Panc1 (cell line): ENCODE data around the gene KCNG2. TPM values are rescaled to one million over a fixed set of nuclear protein-coding genes. Genes with fewer than 3 reads are reported as not detected.

Experiments
- ATAC-seq: fragments of 200-7000 bp; cut with Tn5 transposase; 2 replicates; pipeline ENCODE4 v1.9.1; 2020; ENCODE audit warnings: mild to moderate bottlenecking, moderate library complexity
- BruUV-seq: library from RNA; stranded (reverse); fragments of 400-500 nt; replicated peaks from 2 replicates; lab custom pipeline; 2021; lab: Mats Ljungman, UMichigan
- CTCF ChIA-PET: fragments of 300-600 bp; sonication (Branson Sonifier 250); formaldehyde crosslinking; loops from one replicate; lab custom pipeline; 2022; ENCODE audit warnings: antibody characterized with exemption; lab: Charles Lee
- POLR2A ChIA-PET: fragments of 300-600 bp; sonication (Branson Sonifier 250); formaldehyde crosslinking; loops from one replicate; lab custom pipeline; 2022; ENCODE audit warnings: antibody characterized with exemption; lab: Charles Lee
- DNase-seq: peaks from one replicate; pipeline ENCODE4 v3.0.0-alpha.2; 2010; ENCODE audit warnings: low read depth, low spot score
- H3K27ac ChIP-seq: 2 replicates; pipeline ENCODE4 v1.5.1; 2011; ENCODE audit warnings: mild to moderate bottlenecking, low read length, inconsistent platforms
- H3K27me3 ChIP-seq: fragments of 200-500 bp; sonication (Bioruptor generic); 2 replicates; pipeline ENCODE4 v1.6.0; 2014; ENCODE audit warnings: low read length, inconsistent platforms; ENCODE audit not compliant: control insufficient read depth, insufficient read depth
- H3K36me3 ChIP-seq: fragments of 200-500 bp; sonication (Bioruptor generic); 2 replicates; pipeline ENCODE4 v1.5.1; 2014; ENCODE audit warnings: inconsistent platforms, mild to moderate bottlenecking, low read length, moderate library complexity; ENCODE audit not compliant: control insufficient read depth, insufficient read depth
- H3K4me1 ChIP-seq: 2 replicates; pipeline ENCODE4 v1.5.1; 2011; ENCODE audit warnings: inconsistent platforms, mild to moderate bottlenecking, low read length, moderate library complexity; ENCODE audit not compliant: control insufficient read depth, insufficient read depth
- H3K4me3 ChIP-seq, 2 experiments: 2 replicates each; pipeline ENCODE4 v1.5.1; 2011 to 2012; ENCODE audit warnings: low read depth in 2 of 2, low read length in 2 of 2, mild to moderate bottlenecking in 2 of 2, inconsistent platforms in 1 of 2, moderate library complexity in 1 of 2
- H3K9me3 ChIP-seq: fragments of 200-500 bp; sonication (Bioruptor generic); 2 replicates; pipeline ENCODE4 v1.5.1; 2014; ENCODE audit warnings: low read depth, mild to moderate bottlenecking, inconsistent platforms, low read length, moderate library complexity; ENCODE audit not compliant: control insufficient read depth, insufficient read depth
- CTCF ChIP-seq: fragments of 450-650 bp; IDR thresholded peaks from 2 replicates; pipeline ENCODE4 v1.5.1; 2017; ENCODE audit warnings: mild to moderate bottlenecking
- POLR2AphosphoS5 ChIP-seq: IDR thresholded peaks from 2 replicates; pipeline ENCODE4 v1.6.1; 2012; ENCODE audit warnings: mild to moderate bottlenecking, low read depth, low read length, moderate library complexity
- REST ChIP-seq, 2 experiments: IDR thresholded peaks; 2 replicates each; pipeline ENCODE4 v1.6.1; 2011 to 2012; ENCODE audit warnings: low read depth in 2 of 2, control low read depth in 1 of 2, low read length in 1 of 2, mild to moderate bottlenecking in 1 of 2, moderate library complexity in 1 of 2; ENCODE audit not compliant: insufficient read depth in 1 of 2
- SIN3A ChIP-seq: IDR thresholded peaks from 2 replicates; pipeline ENCODE4 v1.6.1; 2012; ENCODE audit warnings: low read depth, mild to moderate bottlenecking, low read length, moderate library complexity, borderline replicate concordance; ENCODE audit not compliant: insufficient read depth
- TCF7L2 ChIP-seq: IDR thresholded peaks from 2 replicates; pipeline ENCODE4 v1.6.1; 2011; ENCODE audit warnings: mild to moderate bottlenecking, low read depth, low read length, inconsistent platforms
- in situ Hi-C: cut with HindIII; loops from 2 replicates; pipeline ENCODE4 v1.10.0; 2016; ENCODE audit warnings: low sequenced_read_pairs, low pct_unique_long_range_greater_than_20kb
- intact Hi-C: fragments of 100-400 bp; cut with micrococcal nuclease; formaldehyde crosslinking; loops from one replicate; pipeline ENCODE4 v1.10.0; 2022; ENCODE audit not compliant: unreplicated experiment
- total RNA-seq: library from RNA; stranded (reverse); gene quantifications from one replicate; pipeline ENCODE4 v1.2.1, GENCODE V29; 2021; ENCODE audit not compliant: unreplicated experiment

KCNG2 gene
- total RNA-seq, 1 experiment from 2014 or later, result not detected

GRCh38 chr18:79780547-79780946 is 17.2 kb upstream of the KCNG2 start:
- no peaks in the 10 kb centered on the region for H3K4me1 ChIP-seq
- no TSS peak for BruUV-seq
- TF ChIP-seq SIN3A (no peak), CTCF (no peak), REST (IDR thresholded peaks at IDR 0.05; ENCODE audit: insufficient read depth in 1 of 2, low read depth in 2 of 2, low read length in 1 of 2) (no peak), TCF7L2 (no peak), POLR2AphosphoS5 (no peak)
- no peak overlapping the region for H3K27ac ChIP-seq
- ChIA-PET POLR2A (no interaction called here), CTCF (no interaction called here)
- no peak for ATAC-seq
- no peak overlapping the region for H3K4me3 ChIP-seq
- H3K27me3 ChIP-seq, result peaks cover 22% of the 10 kb centered on the region
- no peaks in the 10 kb centered on the region for H3K36me3 ChIP-seq
- in situ Hi-C loops (no loop called here), intact Hi-C loops (no loop called here)
- DNase-seq, result no peak
- no peaks in the 10 kb centered on the region for H3K9me3 ChIP-seq

GRCh38 chr18:79781331-79781941 is 16.3 kb upstream of the KCNG2 start:
- ChIA-PET POLR2A (no interaction called here), CTCF (no interaction called here)
- in situ Hi-C loops (no loop called here), intact Hi-C loops (no loop called here)
- Histone ChIP-seq H3K27me3 (peaks cover 17% of the 10 kb centered on the region), H3K27ac (no peak overlapping the region), H3K9me3 (no peaks in the 10 kb centered on the region), H3K36me3 (no peaks in the 10 kb centered on the region), H3K4me3 (no peak overlapping the region), H3K4me1 (no peaks in the 10 kb centered on the region)
- ATAC-seq, result no peak
- no TSS peak for BruUV-seq
- DNase-seq, result no peak
- TF ChIP-seq POLR2AphosphoS5 (no peak), CTCF (no peak)
